PC-3 (cell line): Measurements from ENCODE around the gene GABARAP.
A peak's percentile ranks its signal among the peaks of the same experiment; 100 is the strongest.

Experiments
- CTCF ChIP-seq: fragments of 300-600 bp; sonication (generic); conservative IDR thresholded peaks from 2 replicates; pipeline ENCODE4 v1.5.1; 2017; ENCODE audit warnings: antibody characterized with exemption, low read depth, mild to moderate bottlenecking, low read length
- EZH2 ChIP-seq: fragments of 300-600 bp; sonication (generic); IDR thresholded peaks from one replicate; pipeline ENCODE4 v1.6.1; 2017; ENCODE audit warnings: antibody characterized with exemption, mild to moderate bottlenecking, low read length; ENCODE audit not compliant: unreplicated experiment
- EZH2phosphoT487 ChIP-seq: fragments of 300-600 bp; sonication (generic); IDR thresholded peaks from 2 replicates; pipeline ENCODE4 v1.6.1; 2018; ENCODE audit warnings: mild to moderate bottlenecking, antibody characterized with exemption, low read length, borderline replicate concordance

- TF ChIP-seq CTCF (peak; percentile 43; the same call in 1 of the 2 replicates), EZH2 (no peak), EZH2phosphoT487 (no peak)
Observed at GRCh38 chr17:7252176-7253043, 10.2 kb upstream of the GABARAP start, which contains the start of gene ELP5.
